Measurements from ENCODE around the gene NDUFB7.
A peak's percentile ranks its signal among the peaks of the same experiment; 100 is the strongest.
"Not testable (repeated sequence)": the region's sequence is repeated elsewhere in the genome, so short reads cannot be mapped to it uniquely, and the experiment has no call there.

NDUFB7 gene

DNA sequence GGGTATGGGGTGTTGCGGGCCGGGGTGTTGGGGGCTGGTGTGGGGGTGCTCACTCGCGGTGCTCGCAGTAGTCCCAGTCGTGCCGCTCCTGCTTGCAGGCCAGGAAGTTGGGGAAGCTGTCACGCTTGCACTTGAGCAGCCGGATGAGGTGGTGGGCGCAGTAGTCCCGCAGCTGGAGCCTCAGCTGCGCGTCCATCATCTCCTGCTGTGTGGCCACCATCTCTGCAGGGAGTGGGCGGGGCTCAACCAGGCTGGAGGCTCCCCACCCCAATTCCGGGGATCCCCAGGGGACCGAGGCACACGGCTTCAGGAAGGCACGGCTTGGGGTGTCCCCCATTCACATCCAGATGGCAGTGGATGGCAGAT, 5.2 kb downstream of the NDUFB7 start:
- H3K9me3 ChIP-seq (ENCODE audit: control insufficient read depth, insufficient read depth, low read length) = no peaks in the 10 kb centered on the region
- no peak overlapping the region for H3K9ac ChIP-seq (ENCODE audit: low read depth, low read length)
- H3K4me3 ChIP-seq (ENCODE audit: low read depth, low read length) = no peak overlapping the region
- H3K27me3 ChIP-seq (ENCODE audit: control insufficient read depth, insufficient read depth, low read length) = no peaks in the 10 kb centered on the region
- H3K4me1 ChIP-seq (ENCODE audit: control insufficient read depth, insufficient read depth, low read length) = peaks cover 8% of the 10 kb centered on the region
- H3K36me3 ChIP-seq (ENCODE audit: control insufficient read depth, insufficient read depth, low read length) = peaks cover 15% of the 10 kb centered on the region

DNA sequence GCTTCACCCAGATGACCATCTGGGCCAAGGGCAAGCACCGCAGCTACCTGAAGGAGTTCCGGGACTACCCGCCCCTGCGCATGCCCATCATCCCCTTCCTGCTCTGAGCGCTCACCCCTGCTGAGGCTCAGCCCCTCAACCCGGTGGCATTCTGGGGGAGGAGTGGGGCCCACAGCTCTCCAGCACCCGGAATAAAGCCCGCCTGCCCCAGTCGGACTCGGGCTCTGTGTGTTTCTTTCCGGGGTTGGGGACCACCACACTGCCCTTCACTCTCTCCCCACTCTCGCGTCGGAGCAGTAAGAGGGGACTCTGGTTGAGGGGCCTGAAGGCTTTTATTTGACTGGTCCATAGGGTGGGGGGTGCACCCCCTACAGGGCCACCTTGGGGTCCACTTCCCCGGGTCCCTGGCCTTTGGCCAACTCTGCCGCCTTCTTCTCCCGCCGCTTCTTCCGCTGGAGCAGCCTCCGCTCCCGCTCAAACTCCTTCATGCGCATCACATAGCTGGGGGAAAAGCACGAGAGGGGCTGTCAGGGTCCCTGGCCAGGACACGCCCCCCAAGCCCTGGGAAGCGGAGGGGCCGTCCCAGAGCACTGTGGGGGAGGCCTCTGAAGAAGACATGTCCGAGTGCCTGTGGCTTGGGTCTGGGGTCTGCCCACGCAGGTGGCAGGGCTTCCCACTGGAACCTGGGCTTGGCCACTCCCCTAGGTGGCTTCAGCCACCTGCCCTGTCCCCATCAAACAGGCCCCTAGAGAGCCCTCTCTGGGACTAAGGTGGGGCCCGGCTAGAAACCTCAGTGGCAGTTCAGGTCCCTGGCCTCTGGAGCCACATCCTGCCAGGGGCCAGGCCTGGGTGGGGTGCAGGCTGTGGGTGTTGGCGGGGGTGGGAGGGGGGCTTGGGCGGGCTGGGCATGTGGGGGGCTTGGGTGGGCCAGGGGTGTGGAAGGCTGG, 5.8 kb downstream of the NDUFB7 start:
- Histone ChIP-seq H3K9ac (ENCODE audit: low read depth, low read length) (no peak overlapping the region), H3K36me3 (ENCODE audit: control insufficient read depth, insufficient read depth, low read length) (peaks cover 15% of the 10 kb centered on the region), H3K4me1 (ENCODE audit: control insufficient read depth, insufficient read depth, low read length) (peaks cover 11% of the 10 kb centered on the region), H3K9me3 (ENCODE audit: control insufficient read depth, insufficient read depth, low read length) (no peaks in the 10 kb centered on the region), H3K4me3 (ENCODE audit: low read depth, low read length) (no peak overlapping the region), H3K27me3 (ENCODE audit: control insufficient read depth, insufficient read depth, low read length) (no peaks in the 10 kb centered on the region)

DNA sequence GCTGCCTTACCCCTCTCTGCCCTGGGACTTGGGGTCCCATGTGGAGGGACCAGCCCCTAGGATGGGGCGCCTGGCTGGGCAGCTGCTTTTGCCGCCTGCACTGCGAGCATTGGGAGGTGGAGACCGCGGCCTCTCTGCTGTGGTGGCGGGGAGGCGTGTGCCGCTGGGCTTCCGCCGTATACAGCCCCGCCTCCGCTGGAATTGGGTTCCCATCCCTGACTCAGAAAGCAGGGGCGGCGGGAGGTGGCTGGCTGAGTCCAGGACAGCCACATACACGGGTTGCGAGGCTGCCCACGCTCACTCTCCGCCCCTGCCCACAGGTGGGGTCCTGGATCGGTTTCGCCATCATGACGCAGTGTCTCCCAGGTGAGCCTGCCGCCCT, 6.6 kb downstream of the NDUFB7 start:
- peaks cover 11% of the 10 kb centered on the region for H3K4me1 ChIP-seq (ENCODE audit: control insufficient read depth, insufficient read depth, low read length)
- peak overlapping the region; percentile 18 for H3K4me3 ChIP-seq (ENCODE audit: low read depth, low read length)
- H3K36me3 ChIP-seq (ENCODE audit: control insufficient read depth, insufficient read depth, low read length) = peaks cover 15% of the 10 kb centered on the region
- H3K9ac ChIP-seq (ENCODE audit: low read depth, low read length) = no peak overlapping the region
- H3K27me3 ChIP-seq (ENCODE audit: control insufficient read depth, insufficient read depth, low read length) = no peaks in the 10 kb centered on the region
- no peaks in the 10 kb centered on the region for H3K9me3 ChIP-seq (ENCODE audit: control insufficient read depth, insufficient read depth, low read length)

DNA sequence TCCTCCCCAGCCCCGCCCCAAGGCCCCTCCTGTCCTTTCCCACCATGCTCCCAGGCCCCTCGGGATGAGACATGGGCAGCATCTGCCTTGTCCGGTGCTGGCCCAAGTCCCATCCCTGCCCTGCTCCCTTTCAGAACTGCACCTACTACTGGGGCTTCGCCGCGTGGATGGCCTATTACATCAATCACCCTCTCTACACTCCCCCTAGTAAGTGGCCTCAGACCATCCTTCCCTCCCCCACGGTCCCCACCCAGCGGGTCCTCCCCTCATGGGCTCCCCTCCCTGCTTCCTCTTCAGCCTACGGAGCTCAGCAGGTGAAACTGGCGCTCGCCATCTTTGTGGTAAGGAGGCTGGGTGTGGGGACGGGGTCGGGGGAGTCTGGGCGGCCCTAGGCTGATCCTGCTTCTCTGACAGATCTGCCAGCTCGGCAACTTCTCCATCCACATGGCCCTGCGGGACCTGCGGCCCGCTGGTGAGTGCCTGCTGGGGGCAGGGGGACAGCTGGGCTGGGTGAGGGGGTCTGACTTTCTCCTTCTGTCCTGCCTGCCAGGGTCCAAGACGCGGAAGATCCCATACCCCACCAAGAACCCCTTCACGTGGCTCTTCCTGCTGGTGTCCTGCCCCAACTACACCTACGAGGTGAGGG, 7.1 kb downstream of the NDUFB7 start:
- H3K4me3 ChIP-seq (ENCODE audit: low read depth, low read length) = peak overlapping the region; percentile 18
- not testable (repeated sequence) for H3K9me3 ChIP-seq (ENCODE audit: control insufficient read depth, insufficient read depth, low read length); H3K27me3 ChIP-seq (ENCODE audit: control insufficient read depth, insufficient read depth, low read length); H3K9ac ChIP-seq (ENCODE audit: low read depth, low read length)
- H3K4me1 ChIP-seq (ENCODE audit: control insufficient read depth, insufficient read depth, low read length) = peaks cover 11% of the 10 kb centered on the region
- H3K36me3 ChIP-seq (ENCODE audit: control insufficient read depth, insufficient read depth, low read length) = peaks cover 17% of the 10 kb centered on the region

DNA sequence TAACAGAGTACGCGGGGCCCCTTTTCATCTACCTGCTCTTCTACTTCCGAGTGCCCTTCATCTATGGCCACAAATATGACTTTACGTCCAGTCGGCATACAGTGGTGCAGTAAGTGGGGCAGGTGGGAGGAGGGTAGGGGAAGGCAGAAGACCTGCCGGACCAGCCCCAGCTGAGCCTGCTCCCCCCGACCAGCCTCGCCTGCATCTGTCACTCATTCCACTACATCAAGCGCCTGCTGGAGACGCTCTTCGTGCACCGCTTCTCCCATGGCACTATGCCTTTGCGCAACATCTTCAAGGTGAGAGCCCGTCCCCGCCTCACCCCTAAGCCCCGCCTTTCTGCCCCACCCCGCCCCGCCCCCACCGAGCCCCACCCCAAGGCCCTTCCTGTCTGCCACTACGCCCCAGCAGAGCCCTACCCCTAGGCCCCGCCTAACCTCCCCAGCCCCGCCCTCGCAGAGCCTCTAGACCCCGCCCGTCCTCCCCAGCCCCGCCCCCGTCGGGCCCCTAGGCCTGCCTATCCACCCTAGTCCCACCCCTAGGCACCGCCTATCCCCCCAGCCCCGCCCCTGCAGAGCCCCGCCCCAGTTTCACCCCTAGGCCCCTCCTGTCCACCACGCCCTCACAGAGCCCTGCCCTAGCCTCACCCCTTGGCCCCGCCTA, 7.7 kb downstream of the NDUFB7 start:
- Histone ChIP-seq H3K4me1 (ENCODE audit: control insufficient read depth, insufficient read depth, low read length) (peaks cover 11% of the 10 kb centered on the region), H3K9ac (ENCODE audit: low read depth, low read length) (no peak overlapping the region), H3K4me3 (ENCODE audit: low read depth, low read length) (peak overlapping the region; percentile 28), H3K36me3 (ENCODE audit: control insufficient read depth, insufficient read depth, low read length) (peaks cover 15% of the 10 kb centered on the region), H3K27me3 (ENCODE audit: control insufficient read depth, insufficient read depth, low read length) (no peaks in the 10 kb centered on the region), H3K9me3 (ENCODE audit: control insufficient read depth, insufficient read depth, low read length) (no peaks in the 10 kb centered on the region)

DNA sequence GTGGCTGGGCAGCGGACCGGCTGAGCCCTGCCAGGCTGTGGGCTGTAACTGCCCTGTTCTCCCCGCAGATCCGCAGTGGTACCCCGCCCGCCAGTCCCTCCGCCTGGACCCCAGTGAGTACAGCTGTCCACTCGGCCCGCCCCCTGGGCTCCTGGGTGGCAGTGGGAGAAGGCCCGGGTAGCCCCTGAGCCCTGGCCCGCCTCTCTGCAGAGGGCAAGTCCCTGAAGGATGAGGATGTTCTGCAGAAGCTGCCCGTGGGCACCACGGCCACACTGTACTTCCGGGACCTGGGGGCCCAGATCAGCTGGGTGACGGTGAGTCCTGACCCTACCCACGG, 8.3 kb downstream of the NDUFB7 start:
- peak overlapping the region; percentile 28 for H3K4me3 ChIP-seq (ENCODE audit: low read depth, low read length)
- H3K36me3 ChIP-seq (ENCODE audit: control insufficient read depth, insufficient read depth, low read length) = peaks cover 15% of the 10 kb centered on the region
- no peaks in the 10 kb centered on the region for H3K9me3 ChIP-seq (ENCODE audit: control insufficient read depth, insufficient read depth, low read length)
- peaks cover 11% of the 10 kb centered on the region for H3K4me1 ChIP-seq (ENCODE audit: control insufficient read depth, insufficient read depth, low read length)
- no peaks in the 10 kb centered on the region for H3K27me3 ChIP-seq (ENCODE audit: control insufficient read depth, insufficient read depth, low read length)
- H3K9ac ChIP-seq (ENCODE audit: low read depth, low read length) = no peak overlapping the region

DNA sequence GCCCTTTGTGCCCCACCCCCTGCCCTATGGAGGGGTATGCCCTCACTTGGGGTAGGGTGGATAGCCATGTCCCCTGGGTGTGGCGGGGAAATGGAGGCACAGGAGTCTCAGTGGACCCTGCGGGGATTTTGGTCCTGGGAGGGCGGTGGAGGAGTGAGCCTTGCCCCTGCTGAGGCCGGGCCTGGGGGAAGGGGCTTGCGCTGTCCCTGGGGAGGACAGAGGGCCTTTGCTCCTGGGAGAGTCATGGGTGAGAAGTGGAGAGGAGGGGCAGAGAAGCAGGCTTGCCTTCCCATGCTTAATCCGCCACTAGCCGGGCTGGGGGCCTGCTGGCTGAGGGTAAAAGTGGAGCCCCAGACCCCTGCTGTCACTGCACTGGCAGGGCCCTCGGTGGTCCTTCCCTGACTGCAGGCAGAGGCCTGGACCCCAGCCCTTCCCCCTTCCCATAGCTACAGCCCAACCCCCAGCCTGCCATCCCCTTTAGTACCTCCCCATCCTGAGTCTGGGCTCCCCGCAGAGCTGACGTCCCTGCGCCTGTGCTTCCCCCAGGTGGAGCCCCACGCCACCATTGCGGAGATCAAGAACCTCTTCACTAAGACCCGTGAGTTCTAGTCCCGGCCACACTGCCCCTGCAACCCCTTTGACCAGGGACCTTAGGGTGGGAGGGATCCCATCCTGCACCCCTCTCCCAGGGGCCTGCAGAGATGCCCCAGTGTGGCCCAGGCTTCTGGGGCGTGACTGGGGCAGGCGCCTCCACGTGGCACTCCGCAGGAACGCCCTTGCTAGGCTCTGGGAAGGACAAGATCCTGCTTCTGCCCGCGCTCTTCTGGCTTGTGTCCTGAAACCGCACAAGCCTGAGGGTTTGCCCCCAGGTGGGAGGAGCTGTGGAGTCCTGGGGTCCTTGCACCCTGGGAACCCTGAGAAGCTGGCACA, 8.9 kb downstream of the NDUFB7 start:
- Histone ChIP-seq H3K27me3 (ENCODE audit: control insufficient read depth, insufficient read depth, low read length) (no peaks in the 10 kb centered on the region), H3K9ac (ENCODE audit: low read depth, low read length) (peak overlapping the region; percentile 24), H3K36me3 (ENCODE audit: control insufficient read depth, insufficient read depth, low read length) (peaks cover 15% of the 10 kb centered on the region), H3K4me3 (ENCODE audit: low read depth, low read length) (peak overlapping the region; percentile 18), H3K9me3 (ENCODE audit: control insufficient read depth, insufficient read depth, low read length) (no peaks in the 10 kb centered on the region), H3K4me1 (ENCODE audit: control insufficient read depth, insufficient read depth, low read length) (peaks cover 11% of the 10 kb centered on the region)

DNA sequence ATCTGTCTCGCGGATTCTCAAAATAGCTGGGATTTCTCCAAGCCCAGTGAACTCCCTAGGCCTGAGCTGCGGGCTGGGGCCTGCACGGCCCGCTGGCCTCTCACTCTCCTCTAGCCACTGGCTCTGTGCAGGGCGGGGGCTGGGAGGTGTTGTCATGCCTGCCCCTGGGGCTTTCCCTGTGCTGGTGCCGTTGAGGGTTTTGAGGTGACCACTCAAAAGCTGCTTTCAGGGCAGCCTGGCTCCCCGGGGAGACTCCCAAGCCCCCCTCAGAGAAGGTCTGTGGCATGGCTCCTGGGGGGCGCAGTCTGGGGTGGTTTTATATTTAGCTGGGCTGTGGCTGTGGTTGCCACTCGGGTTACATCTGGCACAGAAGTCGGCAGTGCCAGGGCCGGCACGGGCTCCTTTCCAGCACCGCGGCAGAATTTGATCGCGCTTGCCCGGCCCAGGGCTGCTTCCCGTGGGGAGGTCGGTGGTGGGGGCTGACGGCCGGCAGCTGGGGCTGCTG, 10.0 kb downstream of the NDUFB7 start:
- H3K4me1 ChIP-seq (ENCODE audit: control insufficient read depth, insufficient read depth, low read length) = peaks cover 11% of the 10 kb centered on the region

DNA sequence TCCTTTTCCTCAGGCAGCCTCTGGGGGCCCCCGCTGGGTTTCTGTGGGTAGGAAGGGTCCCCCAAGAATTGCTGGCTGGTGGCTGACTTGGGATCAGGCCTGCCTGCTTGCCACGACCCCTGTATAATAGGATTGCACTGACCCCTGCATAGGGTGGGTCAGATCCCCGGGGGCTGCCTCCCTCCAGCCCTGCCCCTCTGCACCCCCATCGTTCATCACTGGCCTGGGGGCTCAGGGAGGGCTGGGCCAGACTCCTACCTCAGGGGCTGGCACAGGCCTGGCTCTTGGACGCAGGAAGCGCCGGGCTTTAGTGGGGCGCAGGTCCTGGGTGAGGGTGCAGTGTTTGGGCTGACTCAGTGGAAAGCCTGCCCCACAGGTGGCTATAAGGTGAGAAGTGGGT, 10.6 kb downstream of the NDUFB7 start:
- Histone ChIP-seq H3K9ac (ENCODE audit: low read depth, low read length) (peak overlapping the region; percentile 37), H3K4me1 (ENCODE audit: control insufficient read depth, insufficient read depth, low read length) (peaks cover 11% of the 10 kb centered on the region), H3K9me3 (ENCODE audit: control insufficient read depth, insufficient read depth, low read length) (no peaks in the 10 kb centered on the region), H3K27me3 (ENCODE audit: control insufficient read depth, insufficient read depth, low read length) (no peaks in the 10 kb centered on the region), H3K36me3 (ENCODE audit: control insufficient read depth, insufficient read depth, low read length) (peaks cover 11% of the 10 kb centered on the region), H3K4me3 (ENCODE audit: low read depth, low read length) (no peak overlapping the region)

More for the DNA sequence above, 10.0 kb downstream of the NDUFB7 start:
- peaks cover 15% of the 10 kb centered on the region for H3K36me3 ChIP-seq (ENCODE audit: control insufficient read depth, insufficient read depth, low read length)
- no peaks in the 10 kb centered on the region for H3K9me3 ChIP-seq (ENCODE audit: control insufficient read depth, insufficient read depth, low read length)
- no peaks in the 10 kb centered on the region for H3K27me3 ChIP-seq (ENCODE audit: control insufficient read depth, insufficient read depth, low read length)
- H3K9ac ChIP-seq (ENCODE audit: low read depth, low read length) = no peak overlapping the region
- no peak overlapping the region for H3K4me3 ChIP-seq (ENCODE audit: low read depth, low read length)

DNA sequence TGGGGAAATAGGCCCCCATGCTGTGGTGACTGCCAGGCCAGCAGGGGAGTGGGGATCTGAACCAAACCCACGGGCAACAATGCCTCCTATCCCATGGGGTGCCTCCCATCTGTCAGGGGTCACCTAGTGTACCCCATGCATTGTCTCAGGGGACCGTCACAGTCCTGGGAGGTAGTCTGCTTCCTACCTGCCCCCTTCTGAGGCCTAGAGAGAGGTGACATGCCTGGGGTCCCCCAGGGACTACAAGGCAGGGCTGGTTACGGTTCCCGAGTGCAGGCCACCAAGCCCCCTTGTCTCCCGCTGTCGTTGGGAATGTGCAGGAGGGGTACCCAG, 11.1 kb downstream of the NDUFB7 start:
- peaks cover 7% of the 10 kb centered on the region for H3K36me3 ChIP-seq (ENCODE audit: control insufficient read depth, insufficient read depth, low read length)
- H3K27me3 ChIP-seq (ENCODE audit: control insufficient read depth, insufficient read depth, low read length) = no peaks in the 10 kb centered on the region
- H3K9ac ChIP-seq (ENCODE audit: low read depth, low read length) = peak overlapping the region; percentile 24
- H3K9me3 ChIP-seq (ENCODE audit: control insufficient read depth, insufficient read depth, low read length) = no peaks in the 10 kb centered on the region
- H3K4me3 ChIP-seq (ENCODE audit: low read depth, low read length) = no peak overlapping the region
- peaks cover 12% of the 10 kb centered on the region for H3K4me1 ChIP-seq (ENCODE audit: control insufficient read depth, insufficient read depth, low read length)
